Umbilical cord (tissue), 2 donors: Measurements from ENCODE around the gene GFRA1. TPM values are rescaled to one million over a fixed set of nuclear protein-coding genes. Genes with fewer than 3 reads are reported as not detected.
A peak's percentile ranks its signal among the peaks of the same experiment; 100 is the strongest.

Experiments used
- DNase-seq: peaks from one replicate; pipeline ENCODE4 v3.0.0-alpha.2; 2015; ENCODE audit warnings: low spot score
- total RNA-seq: library from RNA; depleted of rRNA; stranded (reverse); fragments of >200 nt; gene quantifications from one replicate; pipeline ENCODE4 v1.2.3, GENCODE V29; 2014; ENCODE audit warnings: low replicate concordance; ENCODE audit not compliant: insufficient read depth

The GFRA1 gene
- total RNA-seq, 1 donor from 2014 or later = 7.2 TPM

DNA sequence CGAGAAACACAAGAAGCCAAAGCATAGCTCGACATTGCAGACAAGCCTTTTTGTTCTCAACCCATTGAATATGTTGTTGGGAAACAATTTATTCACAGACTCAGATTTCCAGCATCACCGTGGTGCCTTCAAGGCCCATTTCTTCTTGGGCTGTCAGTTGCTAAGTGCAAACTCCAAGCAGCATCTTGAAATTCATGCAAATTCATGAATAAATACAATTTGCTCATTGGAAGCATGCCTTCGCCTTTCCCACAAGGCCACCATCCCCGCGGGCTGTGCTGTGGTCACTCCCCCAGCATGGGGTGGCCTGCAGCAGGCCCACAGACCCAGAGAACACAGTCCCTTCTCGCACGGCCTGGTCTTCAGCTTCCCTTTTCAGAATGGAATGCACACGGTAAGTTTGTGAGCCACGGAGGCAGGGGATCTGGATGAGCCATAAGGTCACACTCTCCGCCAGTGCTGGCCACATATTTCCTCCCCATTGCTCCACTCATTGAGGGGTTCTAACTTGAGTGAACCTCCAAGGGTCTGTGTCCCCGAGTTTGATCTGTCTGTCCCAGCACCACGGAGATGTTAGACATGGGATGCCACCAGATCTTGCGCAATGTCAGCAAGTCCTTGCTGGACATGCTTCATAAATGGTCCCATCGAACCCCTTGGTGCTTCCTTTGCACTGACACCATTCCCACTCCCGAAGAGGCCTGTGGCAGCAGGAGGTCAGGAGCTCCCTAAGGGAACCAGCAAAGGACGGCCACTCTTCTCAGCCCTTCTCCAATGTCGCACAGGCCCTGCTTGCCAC, 109.5 kb downstream of the GFRA1 start:
- DNase-seq = no peak

DNA sequence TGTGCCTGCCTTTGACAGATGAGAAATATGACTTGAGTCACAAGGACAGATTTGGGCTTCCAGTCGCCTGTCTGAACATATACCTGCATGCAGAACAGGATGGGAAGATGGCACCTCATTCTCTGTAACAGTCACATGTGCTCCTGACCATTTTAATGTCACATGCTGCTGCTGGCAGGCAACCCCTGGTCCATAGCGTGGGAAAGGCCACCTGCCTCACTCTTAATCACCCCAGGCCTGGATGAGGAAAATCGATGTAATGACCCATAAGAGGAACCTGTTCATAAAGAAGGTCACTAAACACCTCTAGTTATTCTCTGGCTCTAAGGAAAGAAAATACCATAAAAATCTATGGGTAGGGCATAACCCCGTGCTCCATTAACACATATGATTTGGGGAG, 110.2 kb downstream of the GFRA1 start:
- DNase-seq = no peak

DNA sequence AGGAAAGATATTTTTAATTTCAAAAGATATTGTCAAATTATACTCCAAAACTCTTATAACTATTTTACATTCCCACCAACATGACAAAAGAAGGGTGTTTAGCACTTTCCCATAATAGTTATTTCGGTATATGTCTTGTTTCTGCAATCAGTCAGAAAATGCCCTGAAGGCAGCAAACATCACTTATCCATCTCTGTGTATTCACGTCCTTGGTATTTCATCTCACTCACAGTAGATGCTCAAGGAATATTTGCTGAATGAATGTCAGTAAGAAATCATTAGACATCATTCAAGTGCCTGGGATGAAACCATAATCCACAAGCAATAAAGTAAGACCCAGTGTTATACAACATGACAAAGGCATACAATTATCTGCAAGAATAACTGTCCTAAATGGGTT, 112.7 kb downstream of the GFRA1 start:
- DNase-seq = no peak

DNA sequence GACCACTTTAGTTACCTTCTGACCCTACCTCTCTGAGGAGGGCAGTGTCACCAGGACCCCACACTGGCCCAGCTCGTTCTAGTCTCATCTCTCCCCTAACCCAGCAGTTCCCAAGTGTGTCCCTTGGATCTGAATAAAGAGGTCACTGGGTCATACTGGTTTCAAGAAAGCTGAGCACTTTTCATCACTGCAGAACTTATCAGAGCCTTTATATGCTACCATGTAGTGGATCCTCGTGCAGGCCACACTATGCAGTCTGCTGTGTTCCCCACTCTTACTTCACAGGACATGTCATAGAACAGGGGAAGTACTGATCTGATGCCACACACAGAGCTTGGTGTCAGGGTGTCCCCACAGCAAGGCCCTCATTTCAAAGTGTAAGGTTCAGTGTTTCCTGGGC, 113.8 kb downstream of the GFRA1 start:
- DNase-seq = no peak

DNA sequence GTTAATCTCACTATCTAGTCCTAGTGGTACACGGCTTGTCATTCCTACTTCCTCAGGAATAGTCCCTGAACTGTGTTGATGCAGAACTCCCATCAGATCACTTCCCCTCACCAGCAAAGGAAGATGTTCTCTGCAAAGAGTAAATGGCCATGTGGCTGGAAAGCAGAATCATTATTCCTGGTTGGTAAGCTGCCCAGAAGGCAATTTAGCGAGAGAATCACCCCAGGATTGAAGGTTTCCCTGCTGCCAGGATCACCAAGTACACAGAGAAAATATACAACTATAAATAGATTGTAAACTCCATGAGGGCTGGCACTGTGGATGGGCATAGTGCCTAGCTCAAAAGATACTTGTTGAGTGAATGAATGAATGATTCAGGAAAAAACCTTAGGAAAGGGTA, 115.0 kb downstream of the GFRA1 start:
- DNase-seq = no peak

DNA sequence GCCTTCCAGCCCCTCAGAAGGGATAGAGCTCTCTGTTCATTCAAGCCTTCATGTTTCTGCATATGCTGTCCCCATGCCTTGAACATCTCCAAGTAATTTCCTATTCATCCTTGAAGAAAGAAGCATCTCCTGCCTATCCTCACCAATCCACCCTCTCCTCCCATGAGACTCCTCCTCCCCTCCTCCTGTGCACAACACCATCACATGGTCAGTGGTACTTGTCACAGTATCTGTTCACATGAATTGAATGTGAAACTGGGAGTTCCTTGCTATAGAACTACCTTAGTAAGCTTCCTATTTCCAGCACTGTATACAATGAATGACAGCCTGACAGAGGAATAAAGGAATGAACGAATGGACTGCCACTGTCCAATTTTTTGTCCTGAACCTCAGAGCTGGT, 115.5 kb downstream of the GFRA1 start:
- DNase-seq = no peak

DNA sequence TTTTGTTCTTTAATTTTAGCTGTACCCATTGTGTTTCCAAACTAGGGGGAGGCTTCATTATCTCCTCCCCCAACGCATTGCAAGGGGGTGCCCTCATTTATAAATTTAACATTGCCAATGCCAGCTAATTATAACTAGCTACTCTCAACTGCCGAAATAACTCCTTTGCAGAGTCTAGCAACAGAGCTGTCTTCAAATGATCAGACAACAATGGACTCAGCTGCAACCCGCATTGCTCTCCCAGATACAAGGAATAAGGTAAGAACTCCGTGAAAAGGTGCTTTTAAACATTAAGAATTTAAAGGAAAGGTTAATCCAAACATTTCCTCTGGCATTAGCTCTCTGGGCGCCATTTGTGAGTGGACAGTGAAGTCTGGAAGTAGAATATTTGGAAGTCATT, 116.2 kb downstream of the GFRA1 start:
- DNase-seq = no peak

DNA sequence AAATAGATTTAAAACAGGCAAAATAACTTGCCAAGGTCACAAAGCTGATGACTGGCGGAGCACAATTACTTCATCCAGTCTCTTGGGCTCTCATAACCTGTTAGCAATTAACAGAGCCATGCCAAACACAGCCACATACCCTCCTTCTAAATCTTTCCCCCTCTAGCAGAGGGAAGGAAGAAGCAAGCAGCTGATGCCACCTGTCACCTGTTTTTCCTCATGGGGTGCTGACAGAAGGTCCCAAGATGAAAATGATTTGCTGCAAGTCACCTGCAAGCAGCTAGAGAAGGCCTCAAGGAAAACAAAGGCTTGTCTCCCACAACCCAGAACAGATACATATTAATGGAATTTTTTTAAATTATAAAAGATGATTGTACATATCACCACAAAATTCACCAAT, 117.8 kb downstream of the GFRA1 start:
- DNase-seq = no peak

DNA sequence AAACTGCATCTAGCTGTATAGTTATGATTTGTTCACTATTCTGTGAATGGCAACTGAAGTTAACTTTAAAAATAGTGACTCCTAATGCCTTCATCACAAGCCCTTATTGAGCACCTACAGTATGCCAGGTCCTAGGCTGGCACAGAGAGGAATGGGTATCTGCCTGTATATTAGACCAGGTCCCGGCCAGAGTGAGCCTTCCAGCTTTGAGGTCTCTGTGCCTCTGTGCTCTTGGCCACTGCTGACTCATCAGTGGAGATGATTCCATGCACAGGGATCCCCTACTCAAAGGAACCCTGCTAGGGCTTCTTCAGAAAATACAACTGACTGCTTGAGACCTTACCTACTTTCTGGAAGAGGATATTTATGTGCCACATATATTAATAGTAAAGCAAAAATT, 118.4 kb downstream of the GFRA1 start:
- no peak for DNase-seq

DNA sequence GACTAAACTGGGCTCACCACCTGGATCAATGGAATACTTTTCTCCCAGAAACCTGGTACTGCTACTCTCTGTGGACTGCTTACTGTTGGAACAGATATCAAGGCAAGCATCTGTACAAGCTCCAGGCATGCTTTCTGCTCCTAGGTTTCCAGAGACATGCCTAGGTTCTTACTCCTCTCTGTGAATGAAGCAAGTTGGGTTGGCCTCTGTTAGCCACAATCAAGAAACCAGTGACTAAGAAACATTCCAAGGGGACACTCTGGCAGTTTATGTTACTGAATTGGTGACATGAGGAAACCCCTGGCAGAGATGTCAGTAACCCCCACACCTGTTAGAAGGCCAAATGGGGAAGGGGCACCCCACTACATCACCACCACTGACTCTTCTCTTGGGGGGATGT, 121.9 kb downstream of the GFRA1 start:
- no peak for DNase-seq

DNA sequence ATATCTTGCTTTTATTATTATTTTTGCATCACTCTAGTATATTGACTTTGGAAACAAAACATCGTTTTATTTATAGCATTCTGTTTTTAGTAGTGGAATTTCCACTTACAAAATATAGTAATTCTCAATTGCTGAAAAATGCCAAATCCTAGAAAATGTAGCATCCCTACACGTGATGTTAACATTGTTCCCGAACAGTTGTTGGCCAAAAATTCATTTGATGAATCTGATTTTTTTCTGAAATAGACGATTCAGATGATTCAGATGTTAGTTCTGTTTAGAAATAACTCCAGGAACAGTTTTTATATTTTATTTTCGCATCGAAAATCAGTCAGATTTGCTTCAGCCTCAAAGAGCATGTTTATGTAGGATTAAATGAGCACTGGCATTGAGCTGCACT, 122.4 kb downstream of the GFRA1 start:
- DNase-seq = no peak

DNA sequence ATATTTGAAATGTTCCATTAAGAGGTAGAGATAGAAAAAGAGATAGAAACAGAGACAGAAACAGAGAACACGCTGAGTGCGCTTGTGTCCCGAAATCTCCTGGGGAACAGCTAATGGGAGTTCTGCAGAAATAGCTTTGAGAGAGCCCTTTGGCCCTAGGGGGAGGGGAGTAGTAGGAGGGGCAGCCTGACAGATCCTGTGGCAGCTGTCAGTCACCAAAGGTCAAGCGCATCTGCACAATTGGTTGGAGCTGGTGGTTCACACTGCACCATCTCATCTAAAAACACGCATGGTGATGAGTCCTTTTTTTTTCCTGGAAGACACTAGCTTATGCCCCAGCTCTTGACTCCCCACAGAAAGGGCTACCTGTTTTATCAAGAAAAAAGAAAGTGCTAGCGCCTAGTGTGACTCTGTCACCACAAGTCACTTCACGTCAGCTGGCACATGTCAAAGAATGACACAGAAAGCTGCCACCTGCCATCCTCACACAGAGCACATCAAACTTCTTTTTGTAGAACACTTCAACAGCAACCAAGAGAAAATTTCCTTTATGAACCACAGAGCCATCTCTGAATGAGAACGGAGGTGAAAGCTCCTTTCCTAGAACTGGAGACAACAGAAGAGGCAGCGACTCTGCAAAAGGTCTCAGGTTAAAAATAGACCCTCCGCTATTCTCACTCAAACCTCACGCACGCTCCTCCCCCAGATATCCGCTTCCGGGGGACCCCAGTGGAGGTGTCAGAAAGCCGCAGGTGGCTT, 125.7 kb downstream of the GFRA1 start:
- no peak for DNase-seq

DNA sequence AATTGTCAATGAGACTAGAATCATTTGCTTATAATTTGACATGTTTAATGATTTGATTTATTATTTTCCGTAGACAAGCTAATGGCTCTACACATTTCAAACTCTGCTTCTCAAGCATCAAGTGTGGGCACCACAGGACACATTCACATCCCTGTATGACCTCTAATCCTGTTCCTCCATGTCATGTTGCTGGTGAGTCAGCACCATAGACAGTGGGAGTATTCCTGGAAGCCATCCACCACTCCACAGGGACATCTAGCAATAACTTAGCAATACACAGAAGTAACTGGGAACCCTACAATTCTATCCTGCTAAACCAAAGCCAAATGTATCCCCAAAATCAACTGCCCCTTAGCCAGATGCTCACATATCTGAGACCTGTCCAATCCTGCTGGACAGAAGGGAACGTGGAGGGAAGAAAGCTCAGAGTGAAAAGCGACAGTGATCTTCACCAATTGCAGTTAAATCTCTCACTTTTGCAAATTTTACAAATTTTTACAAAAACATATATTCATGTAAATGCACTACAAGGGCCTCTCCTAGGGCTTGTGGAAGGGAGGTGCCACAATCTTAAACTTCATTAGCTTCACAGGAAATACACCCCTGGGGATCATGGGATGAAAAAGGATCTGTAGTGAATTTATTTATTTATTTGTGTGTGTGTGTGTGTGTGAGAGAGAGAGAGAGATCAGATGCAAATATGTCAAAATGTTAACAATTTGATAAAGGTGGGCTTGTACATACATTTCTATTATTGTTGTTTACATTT, 126.5 kb downstream of the GFRA1 start:
- no peak for DNase-seq

DNA sequence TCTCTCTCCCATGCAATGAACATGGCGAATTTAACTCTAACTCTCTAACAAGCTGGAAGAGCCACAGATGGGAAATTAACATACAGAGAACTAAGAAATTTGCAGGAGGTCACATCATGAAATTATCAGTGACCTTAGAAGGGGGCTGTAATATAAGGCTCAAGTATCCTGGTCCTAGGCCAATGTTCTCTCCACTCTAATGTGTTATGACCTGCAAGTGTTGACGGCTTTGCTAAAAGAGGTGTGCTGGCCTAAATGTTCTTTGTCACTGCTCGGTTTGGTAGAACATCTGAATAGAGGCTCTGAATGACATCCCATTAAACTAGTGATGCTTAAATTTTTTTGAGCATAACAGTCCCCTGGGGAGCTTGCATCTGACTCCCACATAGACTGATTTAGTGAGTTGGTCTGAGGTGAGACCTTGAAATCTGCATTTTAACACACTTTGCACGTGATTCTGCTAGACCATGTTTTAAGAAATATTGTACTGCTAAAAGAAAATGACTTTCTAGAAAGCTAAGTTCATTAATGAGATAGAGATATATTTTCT, 129.3 kb downstream of the GFRA1 start:
- DNase-seq = no peak

DNA sequence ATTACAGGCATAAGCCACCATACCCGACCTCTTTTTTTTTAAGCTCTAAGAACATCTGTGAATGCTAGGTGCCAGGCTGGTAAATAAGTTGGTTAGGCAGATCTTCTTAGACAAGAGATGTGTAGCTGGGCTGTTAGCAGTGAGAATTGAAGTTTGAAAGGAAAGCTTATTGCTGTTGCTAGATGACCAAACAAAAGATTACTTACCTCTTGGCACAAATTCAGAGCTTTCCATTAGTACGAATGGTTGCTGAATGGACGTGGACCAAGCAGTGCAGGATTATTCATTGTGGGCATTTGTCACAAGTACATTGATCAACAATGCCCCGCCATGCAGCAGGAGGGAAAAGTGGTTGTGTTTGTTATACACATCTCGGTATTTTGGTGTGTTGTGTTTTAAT, 131.2 kb downstream of the GFRA1 start:
- no peak for DNase-seq

DNA sequence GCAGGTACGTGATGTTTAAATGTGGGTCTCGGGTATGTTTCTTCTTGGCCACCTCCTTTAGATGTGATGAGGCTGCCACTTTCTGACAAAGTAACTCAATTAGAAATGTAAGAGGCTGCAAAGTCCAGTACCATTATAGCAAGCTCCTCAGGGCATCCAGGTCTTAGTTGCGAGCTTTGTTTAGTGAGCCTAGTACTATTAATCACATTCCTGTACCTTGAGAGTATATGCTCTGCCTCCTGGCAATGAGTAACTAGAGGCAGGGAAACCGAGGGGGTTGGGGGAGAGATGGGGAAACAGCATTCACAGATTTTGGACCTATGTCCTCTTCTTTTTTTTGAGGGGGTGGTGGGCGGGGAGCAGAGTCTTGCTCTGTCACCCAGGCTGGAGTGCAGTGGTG, 131.8 kb downstream of the GFRA1 start:
- no peak for DNase-seq

DNA sequence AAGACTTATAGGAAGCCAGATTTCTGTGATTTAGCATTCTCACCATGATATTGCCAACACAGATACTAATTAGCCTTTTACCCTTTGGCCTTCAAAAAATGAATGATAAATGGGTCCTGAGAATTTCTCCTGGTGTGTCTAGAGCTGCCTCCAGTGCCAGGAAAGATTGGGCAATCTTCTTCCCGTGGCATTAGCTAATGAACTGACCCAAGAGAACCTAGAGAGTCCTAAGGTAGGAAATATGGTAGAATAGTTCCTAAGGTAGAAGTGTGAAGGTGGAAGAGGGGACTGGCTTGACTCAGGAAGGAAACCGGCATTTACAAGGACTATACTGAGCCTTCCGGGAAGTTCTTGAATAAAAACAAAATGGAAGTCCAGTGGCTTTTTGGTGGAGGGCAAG, 133.1 kb downstream of the GFRA1 start:
- DNase-seq = no peak

DNA sequence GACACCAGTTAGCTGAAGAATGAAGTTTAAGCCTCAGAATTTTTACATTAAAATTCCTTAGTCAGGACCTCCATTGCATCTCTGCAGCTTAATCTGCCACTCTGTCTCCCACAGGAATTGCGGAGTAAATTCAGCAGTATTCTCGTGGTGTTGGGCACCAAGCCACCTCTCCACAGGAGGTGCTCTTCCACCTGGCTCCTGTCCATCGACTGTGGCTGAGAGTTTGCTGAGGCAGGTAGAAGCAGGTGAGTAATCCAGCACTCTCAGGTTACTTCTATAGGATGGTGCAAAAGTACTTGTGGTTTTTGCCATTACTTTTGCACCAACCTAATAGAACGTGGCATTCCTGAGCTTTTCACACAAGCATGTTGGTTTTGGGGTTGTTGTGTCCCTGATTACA, 134.1 kb downstream of the GFRA1 start:
- no peak for DNase-seq

DNA sequence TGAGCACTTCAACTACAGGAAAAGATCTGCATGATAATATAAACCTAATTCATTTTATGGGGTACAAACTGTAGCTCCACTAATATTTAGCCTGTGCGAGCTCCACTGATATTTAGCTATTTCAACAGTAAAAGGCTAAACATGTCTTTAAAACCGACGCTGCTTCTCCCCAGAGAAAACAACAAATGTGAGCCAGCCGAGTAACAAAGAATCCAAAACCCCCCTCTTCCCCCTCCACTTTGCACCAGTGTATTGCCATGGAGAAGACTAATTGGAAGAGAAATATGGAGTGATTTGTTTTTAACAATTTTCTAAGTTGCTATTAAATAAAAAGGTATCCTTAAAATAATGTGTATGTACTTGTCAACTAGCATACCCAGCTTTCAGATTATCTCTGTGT, 136.7 kb downstream of the GFRA1 start:
- no peak for DNase-seq

DNA sequence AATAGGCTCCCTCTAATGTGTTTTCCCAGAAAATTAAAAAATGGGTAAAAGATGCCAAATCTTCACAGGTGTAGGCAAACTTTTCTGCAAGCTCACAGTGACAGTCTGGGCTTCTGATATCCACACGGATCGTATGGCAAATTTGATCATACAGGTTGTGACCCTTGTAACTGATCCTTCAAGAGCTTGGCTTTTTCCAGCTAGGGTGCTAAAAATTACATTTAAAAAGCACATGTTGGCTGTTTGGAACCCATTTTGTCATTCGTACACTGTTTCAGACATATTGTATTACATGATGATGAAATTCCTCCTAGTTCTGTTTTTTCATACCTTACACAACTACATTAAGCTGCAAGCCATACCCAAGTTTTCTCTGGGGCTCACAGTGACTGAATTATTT, 138.7 kb downstream of the GFRA1 start:
- DNase-seq = no peak

DNA sequence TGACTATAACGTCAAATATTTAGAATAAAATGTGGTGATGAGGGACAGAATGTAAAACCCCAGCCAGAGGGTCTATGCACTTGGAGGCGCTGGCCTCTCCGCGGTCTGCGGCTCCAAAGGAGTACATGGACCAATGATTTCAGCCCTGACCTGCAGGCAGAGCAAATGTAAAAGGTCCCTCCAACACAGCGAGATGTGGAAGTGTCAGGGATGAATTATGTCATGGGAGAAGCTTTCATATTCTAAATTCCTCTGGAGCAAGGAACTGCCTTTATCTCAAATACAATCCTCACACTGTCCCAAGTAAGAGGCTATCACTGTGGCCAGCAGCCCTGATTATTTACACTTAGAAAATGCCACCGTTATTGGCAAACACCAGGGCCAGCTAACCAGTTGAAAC, 139.4 kb downstream of the GFRA1 start:
- DNase-seq = no peak

DNA sequence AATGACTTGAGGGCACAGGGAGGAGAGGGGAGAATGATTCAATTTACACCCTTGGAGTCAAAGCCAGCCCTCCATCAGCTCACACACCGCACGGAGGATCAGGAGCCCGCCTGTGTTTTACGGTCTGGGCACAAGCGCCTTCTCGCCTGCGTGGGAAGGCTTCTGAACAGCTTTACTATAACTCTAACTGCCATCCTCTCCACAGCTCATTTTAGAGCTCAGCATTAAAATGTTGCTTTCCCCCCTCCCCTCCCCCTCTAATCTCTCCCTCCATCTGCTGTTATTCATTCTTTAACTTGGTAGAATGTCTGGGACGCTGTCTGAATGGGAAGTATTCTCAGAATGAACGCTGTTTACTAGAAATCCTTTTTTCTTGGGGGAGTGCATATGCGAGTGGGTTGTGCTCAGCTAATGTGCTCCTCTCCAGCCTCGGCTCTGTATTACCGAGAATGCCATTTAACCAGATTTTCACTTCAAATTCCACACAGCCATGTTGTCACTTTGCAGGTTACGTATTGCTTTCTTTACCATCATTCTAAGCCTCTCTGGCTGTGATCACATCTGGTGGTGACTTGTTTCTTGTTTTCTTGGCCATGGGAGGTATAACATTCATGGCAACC, 140.1 kb downstream of the GFRA1 start:
- DNase-seq = peak; percentile 13
